Amniotic epithelial cell (primary cell): ENCODE results near the gene TSKU.
"Not testable (repeated sequence)": the region's sequence is repeated elsewhere in the genome, so short reads cannot be mapped to it uniquely, and the experiment has no call there.

Experiments used
- DNase-seq: peaks from one replicate; pipeline ENCODE4 v3.0.0-alpha.2; 2010; ENCODE audit warnings: low read depth

Gene TSKU

DNA sequence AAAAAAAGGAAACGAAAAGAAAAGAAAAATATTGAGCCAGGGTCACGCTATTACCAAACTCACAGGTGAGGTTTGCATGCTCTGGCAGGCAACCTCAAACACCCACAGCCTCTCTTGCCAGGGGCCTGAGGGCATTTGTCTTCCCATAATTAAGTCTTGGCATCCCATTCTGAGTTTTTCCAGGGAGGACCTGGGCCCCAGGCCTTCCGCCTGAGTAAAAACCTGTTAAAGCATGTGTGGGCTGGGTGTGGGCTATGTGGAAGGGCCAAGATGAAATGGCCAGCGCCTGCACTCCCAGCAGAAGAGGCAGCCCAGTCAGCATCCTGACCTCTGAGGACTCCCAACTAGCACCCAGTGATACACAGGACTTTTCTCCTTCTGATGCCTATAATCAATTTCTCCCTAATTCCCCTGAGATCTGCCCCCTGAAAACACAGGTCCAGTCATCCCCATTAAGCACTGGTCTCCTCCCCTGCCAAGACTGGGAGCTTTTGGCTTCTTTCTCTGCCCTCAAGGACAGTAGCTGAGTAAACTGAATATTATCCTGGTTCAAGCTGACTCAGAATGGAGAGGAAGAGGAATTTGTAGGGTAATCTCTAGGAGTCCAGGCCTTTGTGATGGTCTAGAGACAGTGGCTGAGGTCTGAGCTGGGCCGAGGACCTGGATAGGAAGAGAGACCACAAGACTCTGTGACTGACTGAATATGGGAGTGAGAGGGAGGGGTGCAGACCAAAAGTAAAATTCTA is 42.0 kb downstream of the TSKU start:
- DNase-seq: peak; percentile 46

DNA sequence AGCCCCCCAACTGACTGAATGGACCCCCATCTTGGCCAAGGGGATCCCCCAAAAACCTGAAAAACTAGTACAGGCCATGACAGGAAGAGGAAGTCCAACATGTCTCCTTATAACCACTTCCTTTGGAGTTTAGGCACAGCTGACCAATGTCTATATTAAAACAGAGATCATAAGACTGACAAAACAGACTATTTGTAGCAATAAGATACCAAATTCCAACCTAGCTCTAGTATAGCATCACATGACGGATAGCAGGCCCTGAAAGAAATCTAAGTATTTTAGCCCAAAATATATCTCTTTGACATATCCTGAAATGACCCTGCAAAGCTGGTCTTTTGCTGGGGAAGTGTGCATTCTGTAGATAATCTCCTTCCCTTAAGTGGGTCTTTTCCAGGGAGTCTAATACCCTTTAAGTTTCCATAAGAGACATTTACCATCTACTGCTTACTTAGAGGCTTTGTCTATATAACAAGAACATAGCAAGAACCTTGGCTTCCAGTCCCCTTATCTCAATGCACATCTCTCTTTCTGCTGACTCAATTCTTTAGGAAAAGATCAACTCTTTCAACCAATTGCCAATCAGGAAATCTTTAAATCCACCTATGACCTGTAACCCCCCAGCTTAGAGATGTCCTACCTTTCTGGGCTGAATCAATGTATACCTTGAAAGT is 42.7 kb downstream of the TSKU start:
- DNase-seq: no peak

DNA sequence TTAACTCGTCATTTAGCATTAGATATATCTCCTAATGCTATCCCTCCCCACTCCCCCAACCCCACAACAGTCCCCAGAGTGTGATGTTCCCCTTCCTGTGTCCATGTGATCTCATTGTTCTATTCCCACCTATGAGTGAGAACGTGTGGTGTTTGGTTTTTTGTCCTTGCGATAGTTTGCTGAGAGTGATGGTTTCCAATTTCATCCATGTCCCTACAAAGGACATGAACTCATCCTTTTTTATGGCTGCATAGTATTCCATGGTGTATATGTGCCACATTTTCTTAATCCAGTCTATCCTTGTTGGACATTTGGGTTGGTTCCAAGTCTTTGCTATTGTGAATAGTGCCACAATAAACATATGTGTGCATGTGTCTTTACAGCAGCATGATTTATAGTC is 43.4 kb downstream of the TSKU start:
- not testable (repeated sequence) for DNase-seq

DNA sequence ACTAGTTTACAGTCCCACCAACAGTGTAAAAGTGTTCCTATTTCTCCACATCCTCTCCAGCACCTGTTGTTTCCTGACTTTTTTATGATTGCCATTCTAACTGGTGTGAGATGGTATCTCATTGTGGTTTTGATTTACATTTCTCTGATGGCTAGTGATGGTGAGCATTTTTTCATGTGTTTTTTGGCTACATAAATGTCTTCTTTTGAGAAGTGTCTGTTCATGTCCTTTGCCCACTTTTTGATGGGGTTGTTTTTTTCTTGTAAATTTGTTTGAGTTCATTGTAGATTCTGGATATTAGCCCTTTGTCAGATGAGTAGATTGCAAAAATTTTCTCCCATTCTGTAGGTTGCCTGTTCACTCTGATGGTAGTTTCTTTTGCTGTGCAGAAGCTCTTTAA is 43.8 kb downstream of the TSKU start:
- DNase-seq: not testable (repeated sequence)

DNA sequence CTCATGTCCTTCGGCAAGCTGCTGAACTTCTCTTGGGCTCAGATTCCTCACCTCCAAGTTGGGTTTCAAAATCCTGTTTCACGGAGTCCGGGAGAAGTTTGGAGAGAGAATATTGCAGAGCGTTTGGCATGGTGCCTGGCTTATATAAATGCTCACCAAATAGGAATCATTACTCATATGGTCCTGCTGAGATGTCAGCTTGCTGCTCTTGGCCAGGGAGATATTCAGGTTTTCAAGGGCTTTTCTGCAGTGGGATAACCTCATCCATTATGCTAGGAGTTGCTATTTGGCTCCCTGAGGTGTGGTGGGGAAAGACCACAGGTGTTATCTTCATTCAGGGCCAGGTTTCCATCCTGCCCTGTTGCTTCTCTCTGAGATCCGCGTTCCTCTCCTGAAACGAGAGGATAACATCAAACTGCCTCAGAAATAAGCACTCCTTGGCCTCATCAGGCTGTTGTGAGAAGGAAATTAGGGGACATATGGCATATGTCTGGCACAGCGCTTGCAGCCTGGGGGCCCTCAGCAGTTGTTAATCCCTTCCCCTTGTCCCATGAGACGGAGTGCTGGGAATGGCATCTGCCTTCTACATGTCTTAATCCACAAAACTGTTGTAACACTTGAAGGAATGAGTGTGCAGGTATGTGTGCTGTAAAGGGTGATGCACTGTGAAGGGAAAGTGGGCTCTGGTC is 47.6 kb downstream of the TSKU start:
- peak; percentile 72 for DNase-seq

DNA sequence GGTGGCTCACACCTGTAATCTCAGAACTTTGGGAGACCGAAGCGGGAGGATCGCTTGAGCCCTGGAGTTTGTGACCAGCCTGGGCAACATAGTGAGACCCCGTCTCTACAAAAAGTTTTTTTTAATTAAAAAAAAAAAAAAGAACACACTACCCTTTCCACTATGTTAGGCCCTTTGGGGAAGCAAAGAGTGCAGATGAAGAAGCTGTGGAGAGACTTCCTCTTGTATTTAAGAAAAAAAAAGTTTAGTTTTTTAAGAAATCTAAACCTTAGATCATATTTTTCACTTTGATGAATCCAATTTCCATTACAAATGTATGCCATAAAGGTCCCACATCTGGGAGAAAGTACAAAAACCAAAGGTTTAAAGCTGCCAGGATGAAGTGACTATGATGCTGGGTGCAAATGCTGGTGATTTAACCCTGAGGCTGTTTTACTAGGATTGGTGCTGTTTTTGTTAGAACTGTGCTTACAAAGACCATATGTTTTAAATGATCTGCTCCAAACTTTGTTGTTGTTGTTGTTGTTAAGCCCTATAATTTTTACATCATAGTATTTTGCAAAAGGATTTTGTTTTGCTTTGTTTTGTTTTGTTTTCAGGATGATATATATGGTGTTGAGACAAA is 48.6 kb downstream of the TSKU start:
- no peak for DNase-seq

DNA sequence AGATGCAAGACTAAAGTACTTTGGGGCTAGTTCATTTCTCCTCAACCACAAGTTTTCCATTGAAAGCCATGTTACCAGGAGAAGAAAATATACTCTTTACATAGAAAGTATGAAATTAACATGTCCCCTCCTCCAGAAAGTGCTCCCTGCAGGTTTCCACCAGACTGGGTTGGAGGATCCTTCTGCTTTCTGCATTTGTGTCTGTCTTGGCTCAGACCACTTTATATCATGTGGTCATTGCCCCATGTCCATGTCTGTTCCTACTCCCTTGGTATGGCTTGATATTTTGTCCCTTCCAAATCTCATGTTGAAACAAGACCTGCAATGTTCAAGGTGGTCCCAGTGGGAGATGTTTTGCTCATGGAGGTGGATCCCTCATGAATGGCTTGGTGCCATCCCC is 49.2 kb downstream of the TSKU start:
- DNase-seq: no peak

DNA sequence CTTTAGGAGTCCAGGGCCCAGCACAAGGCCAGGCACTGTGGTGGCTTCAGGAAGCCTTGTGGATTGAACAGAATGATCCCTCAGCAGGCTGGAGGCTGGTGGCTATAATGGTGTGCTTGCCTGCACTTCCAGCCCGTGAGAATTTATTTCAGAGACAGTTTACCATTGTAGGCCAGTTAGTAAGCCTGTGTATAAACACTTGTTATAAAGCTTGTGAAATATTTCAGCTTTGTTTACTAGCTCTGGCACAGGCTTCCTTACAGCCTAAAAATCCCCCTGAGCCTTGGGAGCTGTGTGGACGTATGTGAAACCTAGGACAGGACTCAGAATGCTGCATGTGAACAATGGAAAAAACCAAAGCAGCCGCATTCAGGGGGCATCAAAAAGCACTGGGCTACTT is 51.0 kb downstream of the TSKU start:
- DNase-seq: no peak

DNA sequence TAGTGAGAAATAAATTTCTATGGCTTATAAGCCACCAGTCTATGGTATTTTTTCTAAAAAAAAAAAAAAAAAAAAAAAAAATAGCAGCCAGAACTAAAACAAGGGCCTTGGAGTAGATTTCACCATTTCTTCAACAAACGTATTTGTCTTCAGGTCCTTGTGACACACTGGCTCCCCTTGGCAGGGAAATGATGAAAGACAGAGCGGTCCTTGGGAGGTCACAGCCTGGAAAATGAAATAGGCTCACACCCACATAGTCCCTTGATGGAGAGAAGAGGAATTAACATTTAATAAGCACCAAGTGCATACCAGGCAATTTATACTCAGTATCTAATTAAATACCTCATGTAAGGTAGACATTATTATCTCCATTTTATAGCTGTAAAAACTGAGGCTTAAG is 51.9 kb downstream of the TSKU start:
- no peak for DNase-seq

DNA sequence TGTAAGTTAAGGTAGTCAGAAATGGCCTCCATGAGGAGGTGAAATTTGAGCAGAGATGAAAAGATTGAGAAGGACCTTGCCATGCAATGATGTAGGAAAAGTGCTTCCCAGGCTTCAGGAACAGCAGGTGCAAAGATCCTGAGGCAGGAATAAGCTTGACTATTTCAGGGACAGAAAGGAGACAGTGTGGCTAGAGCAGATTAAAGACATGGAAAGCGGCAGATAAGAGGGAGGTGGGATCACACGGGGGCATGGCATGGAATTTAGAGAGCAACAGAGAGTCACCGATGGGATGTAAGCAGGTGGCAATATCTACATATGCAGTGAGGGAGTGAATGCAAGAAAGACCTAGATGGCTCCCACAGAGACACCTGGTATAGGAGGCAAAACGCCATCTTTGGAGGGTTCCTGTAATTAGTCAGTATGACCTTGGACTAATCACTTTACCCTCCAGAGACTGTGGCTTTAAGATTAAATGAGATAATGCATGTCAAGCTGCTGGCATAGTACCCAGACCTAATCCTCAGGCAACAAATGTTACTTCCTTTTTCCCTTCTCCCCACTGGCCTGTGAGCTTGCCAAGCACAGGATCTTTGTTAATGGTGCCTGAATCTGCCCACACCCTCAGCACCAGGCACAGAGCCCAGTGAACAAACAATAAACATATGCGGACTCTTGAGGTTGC is 52.9 kb downstream of the TSKU start:
- peak; percentile 86 for DNase-seq

DNA sequence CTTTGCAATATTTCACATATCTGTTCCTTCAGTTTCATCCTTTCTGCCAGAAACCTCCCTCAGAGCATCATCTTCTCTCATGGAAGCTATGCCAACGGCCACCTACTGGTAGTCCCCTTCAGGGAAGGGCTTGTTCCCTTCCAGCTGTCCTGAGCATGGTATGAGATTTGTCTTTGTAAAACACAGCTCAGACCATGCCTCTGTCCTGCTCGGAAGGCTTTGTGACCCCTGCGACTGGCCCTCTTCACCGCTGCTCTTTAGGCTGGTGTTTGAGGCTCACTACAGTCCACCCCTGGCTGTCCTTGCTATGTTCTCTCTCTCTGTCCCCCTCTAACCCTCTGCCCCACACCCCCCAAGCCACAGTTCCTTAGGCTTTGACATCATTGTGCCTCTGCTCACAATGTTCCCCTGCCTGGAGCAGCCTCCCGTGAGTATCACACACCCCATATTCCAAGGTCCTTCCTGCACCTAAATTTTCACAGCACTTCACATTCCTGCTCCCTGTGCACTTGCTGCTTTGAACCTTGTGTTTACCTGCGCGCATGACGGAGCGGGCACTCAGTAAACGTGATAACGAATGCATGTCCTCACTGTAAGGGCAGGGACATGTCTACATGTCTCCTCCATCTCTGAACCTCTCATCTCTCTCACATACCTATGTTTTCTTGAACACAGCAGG is 53.6 kb downstream of the TSKU start:
- DNase-seq: no peak

DNA sequence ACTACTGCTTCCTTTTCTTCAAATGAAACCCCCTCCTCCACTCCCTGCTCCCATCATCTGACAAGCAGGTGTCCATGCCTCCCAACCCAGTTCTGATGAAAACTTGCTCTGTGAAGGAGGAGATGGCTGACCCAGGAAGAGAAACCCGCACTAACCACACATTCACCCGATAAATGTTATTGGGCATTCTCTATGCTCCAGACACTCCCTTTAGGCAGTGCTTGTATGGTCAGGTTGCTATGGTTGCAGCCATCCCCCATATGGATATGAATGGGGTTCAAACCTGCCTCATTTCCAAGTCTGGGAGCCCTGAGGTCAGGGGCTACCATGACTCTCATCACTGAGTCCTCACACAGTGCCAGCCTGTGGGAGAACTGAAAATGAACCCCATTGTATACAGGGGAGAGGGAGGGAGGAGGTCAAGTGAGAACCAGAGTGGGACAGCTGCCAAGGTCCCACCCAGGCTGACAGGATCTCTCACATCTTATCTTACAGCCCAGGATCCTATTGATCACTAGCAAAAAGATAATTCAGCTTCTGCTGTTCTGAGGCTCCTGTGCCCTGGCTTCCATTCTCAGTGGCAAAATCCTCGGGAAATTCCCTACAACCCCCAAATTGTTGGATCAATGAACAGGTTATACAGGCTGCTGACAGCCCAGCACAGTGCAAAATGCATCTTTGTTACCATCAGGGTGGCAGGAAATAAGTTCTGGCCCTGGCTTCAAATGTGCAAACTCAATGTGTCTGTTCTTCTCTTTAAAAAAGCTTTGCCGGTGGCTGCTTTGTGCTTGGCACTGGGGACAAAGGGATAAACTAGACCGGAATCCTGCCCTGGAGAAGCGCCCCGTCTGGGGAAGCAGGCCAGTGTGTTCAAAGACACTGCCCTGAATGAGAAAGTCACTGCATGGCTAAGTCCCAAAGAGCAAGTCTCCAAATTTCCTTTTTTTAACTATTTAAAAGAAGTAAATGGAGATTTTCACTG is 54.8 kb downstream of the TSKU start:
- no peak for DNase-seq

DNA sequence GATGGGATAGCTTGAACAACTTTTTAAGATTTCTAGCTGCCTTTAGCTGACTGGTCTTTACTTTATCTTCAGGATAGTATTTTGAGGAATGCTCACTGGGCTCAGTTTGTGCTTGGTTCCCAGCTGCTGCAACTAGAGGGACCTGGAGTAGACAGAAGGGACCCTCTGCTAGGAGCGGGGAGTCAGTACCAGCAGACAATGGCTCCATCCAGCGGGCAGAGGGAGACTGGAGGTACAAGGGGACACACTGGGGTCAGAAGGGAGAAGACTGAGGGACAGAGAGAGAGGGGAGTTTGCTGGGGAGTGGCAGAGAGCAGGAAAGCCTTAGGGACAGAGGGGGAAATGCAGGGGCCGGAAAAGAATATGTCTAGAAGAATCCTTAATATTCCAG is 55.5 kb downstream of the TSKU start:
- no peak for DNase-seq

DNA sequence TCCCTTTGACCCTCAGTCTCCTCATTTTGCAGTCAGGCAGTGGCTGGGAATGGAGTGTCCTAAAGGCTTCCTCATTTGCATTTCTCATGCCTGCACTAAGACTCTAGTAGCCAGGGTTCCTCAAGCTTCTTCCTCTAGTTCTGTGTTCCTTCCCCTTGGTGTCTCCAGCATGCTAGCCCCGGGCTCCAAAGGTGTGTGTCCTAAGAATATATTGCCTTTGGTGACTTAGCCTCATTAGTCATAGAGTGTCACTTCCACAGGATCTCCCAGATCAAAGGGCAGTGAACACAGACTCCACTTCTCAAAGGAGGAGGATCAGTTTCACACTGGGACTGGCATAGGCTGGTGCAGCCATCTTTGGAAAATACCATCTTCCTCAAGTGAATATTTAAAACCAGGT is 56.2 kb downstream of the TSKU start:
- no peak for DNase-seq

DNA sequence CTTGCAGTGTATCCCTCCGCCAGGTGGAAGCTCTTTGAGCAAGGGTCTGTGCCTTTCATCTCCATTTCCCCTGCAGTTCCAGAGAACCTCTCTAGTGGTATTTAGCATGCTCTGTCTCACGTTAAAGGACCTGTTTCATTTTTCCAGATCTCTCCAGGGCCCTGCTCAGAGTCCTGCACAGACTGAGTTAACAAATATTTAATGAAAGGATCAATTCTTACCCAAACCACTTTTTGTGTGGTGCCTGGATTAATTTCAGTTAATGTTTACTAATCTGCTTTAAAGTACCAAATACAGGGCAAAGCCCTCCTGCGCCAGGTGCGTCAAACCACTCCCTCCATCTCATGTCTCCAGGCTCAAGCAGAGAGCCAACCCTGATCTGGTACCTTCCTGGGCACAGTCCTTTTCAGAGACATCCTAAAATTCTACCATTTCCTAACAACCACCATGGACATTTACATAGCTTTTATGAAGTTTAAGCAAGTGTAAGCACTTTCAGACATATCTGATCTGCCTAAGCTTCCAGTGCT is 58.8 kb downstream of the TSKU start:
- DNase-seq: no peak

DNA sequence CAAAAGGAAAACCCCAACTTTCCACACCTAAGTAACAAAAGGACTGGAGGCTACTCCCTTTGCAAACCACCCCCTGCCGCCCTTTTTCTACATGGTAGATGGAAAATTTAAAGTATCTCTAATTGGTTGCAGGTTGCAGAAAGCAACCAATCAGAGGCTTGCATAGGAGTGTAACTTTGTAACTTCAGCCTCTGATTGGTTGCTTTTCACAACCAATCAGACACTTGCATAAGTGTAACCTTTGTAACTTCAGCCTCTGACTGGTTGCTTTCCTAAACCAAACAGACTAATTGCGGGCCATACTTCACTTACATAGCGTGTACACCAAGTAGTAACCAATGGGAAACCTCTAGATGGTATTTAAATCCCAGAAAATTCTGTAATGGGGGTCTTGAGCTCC is 60.8 kb downstream of the TSKU start:
- DNase-seq: no peak

DNA sequence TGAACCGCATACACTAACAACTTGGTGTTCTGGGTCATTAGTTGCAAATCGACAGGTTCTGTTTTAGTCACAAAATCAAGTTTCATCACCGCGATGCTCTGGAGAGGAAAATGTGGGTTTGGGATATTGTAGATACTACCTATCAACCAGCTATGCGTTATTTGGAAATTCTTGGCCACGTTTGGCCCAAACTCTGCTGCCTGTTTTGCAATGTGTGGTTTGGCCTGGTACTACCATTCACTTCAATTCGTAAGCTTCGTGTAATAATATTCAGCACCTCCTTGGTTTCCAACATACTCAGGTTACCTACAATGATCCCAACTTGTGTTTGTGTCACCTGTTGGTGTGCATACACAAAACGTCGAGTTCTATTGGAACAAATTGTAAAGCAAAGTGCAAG is 61.4 kb downstream of the TSKU start:
- DNase-seq: no peak

DNA sequence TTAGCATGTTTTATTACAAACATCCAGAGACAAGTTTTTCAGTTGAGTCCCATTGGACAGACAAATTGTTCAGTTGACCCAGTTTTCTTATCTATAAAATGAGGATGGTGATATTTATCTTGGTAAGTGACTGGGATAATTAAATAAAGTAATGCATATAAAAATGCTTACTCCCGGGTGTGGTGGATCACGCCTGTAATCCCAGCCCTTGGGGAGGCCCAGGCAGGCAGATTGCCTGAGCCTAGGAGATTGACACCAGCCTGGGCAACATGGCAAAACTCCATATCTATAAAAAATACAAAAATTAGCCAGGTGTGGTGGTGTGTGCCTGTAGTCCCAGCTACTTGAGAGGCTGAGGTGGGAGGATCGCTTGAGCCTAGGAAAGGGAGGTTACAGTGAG is 61.9 kb downstream of the TSKU start:
- DNase-seq: no peak

DNA sequence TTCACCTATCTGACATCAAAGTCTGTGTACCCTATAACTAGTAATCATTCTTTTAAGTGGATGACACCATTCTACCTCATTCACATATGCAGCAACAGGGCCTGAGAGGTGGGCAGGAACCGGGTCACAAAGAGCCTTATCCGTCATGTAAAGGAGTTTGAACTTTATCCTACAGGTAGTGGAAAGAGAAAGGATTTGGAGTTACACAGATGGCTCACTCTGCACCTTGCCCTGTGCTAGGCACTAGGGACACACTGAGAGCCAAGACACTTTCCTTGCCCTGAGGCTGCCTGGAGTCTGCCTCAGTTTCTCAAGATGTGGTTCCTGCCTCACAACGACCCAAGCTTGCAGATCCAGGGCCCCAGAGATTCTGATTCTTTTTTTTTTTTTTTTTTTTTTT is 63.3 kb downstream of the TSKU start:
- DNase-seq: no peak
